GM18517 (cell line): Measurements from ENCODE around the gene SMYD3.
"Not testable (repeated sequence)": the region's sequence is repeated elsewhere in the genome, so short reads cannot be mapped to it uniquely, and the experiment has no call there.

Source experiments
- ATAC-seq: cut with Tn5 transposase; IDR thresholded peaks from one replicate; pipeline ENCODE4 v1.9.1; 2021; ENCODE audit warnings: mild to moderate bottlenecking, moderate library complexity; ENCODE audit not compliant: unreplicated experiment

The SMYD3 gene

GRCh38 chr1:246080031-246080430 lies 427.0 kb downstream of the SMYD3 start:
- no peak for ATAC-seq

DNA sequence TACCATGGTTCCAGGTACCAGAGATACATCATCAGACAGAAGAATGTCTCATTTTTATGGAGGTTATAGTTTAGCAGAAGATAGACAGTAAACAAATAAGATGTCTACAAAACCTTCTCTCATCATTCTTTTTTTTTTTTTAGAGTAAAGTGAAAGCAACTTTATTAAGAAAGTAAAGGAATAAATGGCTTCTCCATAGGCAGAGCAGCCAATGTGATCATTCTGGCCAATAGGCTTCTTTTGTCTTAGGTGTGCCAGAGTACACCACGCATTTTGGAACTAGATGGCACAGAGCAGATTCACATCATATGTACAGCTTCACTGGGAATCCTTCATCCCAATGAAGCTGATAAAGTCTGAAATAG lies 428.2 kb downstream of the SMYD3 start:
- ATAC-seq: no peak

DNA sequence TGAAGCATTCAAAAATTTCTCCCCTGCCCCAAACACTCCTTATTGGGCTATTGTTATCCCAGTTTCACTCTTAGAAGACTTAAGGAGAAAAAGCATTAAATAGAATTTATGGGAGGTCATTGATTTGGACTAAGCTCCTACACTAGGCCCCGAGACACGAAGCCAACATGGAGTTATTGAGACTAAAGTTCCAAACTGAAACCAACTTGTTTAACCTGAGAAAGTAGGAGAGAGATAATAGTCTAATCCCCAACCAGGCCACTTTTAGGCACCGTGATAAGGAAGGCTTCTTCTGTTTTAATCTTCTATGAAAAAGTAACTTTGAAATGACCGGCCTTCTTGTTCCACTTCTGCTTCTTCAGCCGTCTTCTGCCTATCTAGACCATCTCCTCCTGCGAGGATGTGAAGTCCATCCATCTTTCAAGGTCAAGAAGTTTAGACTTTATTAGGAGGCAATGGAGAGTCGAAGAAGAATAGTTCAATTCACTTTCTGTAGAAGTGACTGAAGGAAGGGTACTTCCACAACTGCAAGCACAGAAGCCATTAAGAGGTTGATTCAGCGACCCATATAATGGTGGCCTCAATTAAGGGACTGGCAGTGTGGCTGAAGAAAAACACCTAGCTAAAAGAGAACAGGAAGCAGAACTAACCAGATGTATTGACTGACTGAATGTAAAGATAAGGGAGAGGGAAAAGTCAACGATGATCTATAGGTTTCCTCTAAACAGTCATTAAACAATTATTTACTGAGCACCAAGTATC lies 428.8 kb downstream of the SMYD3 start:
- ATAC-seq: no peak

GRCh38 chr1:246077476-246077875 lies 429.6 kb downstream of the SMYD3 start:
- ATAC-seq: no peak

GRCh38 chr1:246074421-246074820 lies 432.7 kb downstream of the SMYD3 start:
- no peak for ATAC-seq

DNA sequence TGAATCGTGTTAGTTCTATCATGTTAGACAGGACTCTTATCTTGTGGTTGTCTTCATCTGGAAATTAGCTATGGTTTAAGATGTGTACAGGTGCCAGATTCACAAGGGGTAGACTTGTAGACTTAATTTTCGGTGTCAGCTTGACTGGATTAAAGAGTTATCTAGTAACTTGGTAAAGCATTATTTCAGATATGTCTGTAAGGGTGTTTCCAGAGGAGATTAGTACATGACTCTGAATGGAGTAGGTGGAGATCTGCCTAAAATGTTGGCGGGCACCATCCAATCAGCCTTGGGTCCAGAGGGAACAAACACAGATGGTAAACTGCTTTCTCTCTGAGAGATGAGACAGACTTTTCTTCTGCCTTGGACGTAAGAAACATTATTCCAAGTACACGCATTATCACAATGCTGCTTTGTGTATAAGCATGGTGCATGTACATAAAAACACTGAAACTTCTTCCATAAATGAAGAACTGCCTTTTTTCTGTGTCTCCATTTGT lies 434.6 kb downstream of the SMYD3 start:
- no peak for ATAC-seq

DNA sequence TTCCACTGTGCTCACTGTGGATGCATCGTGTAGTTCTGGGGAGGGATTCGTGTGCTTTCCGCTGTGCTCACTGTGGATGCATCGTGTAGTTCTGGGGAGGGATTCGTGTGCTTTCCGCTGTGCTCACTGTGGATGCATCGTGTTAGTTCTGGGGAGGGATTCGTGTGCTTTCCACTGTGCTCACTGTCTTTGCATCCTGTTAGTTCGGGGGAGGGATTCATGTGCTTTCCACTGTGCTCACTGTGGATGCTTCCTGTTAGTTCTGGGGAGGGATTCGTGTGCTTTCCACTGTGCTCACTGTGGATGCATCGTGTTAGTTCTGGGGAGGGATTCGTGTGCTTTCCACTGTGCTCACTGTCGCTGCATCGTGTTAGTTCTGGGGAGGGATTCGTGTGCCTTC lies 435.1 kb downstream of the SMYD3 start:
- not testable (repeated sequence) for ATAC-seq

GRCh38 chr1:246071561-246071960 lies 435.5 kb downstream of the SMYD3 start:
- ATAC-seq: not testable (repeated sequence)

- ATAC-seq: no peak
Measured at GRCh38 chr1:246069581-246069980, 437.5 kb downstream of the SMYD3 start.

- ATAC-seq: no peak
Measured at GRCh38 chr1:246068619-246069509, 438.2 kb downstream of the SMYD3 start.

- ATAC-seq: no peak
Measured at GRCh38 chr1:246068217-246068512, 438.9 kb downstream of the SMYD3 start.

DNA sequence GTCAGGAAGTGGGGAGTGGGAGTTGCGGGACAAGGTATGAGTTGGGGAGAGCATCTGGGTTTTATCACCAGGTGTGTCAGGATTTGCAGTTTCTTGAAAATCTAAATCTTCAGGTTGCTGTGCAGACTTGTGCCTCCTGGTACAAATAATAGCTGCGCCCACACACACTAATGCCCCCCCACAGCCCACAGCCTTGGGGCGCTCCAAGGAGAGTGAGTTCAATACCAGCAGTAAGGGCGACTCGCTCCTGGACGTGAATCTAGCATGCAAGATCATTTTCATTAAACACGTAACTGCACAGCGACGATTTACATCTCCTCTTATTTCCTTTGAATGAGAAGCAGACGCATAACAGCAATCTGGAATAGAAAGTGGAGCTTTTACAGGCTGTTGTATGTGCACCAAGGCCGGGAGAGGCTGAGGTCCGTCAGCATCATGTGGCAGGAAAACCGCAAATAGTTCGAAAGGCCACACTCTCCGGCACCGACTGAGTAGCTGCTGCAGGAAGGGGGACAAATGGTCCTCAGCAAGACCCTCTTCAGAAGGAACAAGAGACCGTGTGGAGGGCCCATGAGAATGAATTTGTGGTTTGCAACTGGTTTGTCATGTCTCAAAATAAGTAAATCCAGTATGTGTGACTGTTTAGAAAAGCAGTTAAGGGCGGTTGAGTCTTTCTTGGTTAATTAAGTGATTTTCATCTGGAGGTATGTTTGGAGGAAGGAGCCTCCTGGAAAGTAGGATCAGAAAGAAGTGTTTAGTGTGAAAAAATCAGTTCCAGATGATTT lies 439.5 kb downstream of the SMYD3 start:
- ATAC-seq: no peak

GRCh38 chr1:246066573-246066972 lies 440.5 kb downstream of the SMYD3 start:
- no peak for ATAC-seq

DNA sequence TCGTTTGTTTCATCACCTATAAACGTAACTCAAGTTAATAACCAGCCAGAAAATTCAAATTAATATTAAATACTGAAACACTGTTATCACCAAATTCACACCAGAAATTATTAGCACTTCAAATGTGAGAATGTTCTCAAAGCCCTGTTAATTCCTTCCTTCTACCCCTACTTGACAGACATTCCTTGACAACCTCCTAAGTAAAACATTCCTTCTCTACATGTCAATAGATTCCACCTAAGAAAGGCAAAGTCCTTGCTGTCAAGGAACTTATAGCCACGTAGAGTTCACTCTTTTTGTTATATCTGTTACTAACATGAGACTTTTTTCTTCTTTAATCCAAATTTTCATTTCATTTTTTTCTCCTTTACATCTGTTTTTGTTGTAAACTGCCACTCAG lies 441.5 kb downstream of the SMYD3 start:
- ATAC-seq: no peak

DNA sequence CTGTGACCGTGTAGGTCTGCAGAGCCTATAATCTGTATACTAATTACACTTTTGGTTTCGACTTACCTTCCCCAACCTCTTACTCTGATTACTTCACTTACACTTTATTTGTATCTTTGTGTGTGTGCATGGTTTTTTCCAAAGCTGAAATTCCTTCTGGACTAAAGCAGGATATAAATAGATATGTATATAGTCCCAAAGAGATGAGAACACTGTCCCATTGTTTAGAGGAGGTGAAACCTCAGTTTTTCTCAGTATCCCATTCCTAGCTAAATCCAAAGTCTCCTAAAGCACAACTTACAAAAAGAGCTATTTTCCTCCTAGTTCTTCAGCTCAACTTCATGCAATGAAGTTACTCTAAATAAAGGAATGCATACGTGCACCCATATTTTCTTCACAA lies 442.2 kb downstream of the SMYD3 start:
- ATAC-seq: no peak

- no peak for ATAC-seq
Measured at GRCh38 chr1:246063013-246063616, 444.0 kb downstream of the SMYD3 start.

DNA sequence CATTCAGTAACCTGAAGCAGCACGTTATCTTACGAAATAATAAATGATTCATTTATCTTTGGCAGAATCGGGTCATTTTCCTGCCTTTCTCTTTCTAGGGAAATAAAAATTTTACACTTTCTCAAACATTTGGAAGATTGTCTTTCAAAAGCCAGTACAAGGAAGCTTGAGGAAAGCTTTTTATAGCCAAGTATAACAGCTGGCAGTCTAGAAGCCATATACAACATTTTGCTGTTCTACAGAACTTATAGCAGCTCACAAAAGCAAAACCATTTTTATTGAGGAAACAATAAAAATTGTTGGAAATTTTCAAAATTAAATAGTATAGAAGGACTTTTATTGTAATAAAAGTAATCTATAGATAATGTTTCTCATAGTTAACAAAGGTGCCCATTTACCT lies 448.6 kb downstream of the SMYD3 start:
- ATAC-seq: no peak

DNA sequence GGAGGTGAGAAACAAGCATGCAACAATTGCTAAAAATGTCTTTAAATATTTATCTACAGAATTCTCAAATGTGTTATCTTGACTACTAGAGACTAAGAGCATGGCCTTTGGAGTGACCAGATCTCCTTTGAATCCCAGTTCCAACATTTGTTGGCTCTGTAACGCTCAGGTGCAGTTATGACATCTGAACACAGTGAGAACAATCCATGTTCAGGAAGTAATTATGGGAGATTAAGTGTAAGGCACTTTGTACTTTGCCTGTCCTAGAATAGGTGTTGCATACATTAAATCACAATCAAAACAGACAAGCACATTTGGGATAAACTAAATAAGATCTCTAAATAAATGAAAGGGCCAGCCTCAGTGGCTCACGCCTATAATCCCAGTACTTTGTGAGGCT lies 454.5 kb downstream of the SMYD3 start:
- no peak for ATAC-seq

GRCh38 chr1:246051909-246052518 lies 455.1 kb downstream of the SMYD3 start:
- no peak for ATAC-seq

DNA sequence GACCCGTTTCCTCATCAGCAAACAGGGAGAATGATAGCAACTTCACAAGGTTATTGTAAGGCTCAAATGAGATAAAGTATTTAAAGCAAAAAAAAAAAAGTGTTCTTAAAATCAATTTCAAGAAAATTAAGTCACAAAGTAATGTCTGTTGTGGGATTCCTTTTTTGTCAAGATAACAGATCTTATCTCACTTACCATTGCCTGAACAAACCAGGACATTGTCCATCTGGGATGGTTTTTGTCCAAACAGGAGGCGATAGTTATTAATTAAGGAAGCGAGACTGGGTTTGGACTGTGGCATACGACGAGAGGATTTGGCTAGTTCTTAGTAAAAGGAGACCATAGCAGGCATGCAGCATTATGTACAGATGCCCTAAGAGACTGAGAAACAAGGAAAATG lies 458.4 kb downstream of the SMYD3 start:
- ATAC-seq: no peak

DNA sequence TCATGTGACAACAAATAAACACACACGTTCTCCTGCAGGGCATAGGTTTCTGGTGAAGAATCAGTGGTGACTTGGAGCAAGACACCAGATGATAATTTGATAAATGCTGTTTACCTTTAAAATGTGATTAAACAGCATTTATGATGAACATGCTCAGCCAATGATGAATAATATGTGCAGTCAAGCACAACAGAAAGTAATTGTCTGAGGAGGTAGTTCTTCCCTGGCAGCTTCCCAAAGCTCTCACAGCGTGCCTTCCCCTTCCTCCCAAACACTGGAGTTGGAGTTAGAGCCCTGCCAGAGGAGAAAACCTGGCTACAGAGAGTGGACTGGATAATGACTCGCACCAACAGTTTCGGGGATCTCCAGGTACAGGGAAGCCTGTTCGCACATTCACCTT lies 463.5 kb downstream of the SMYD3 start:
- no peak for ATAC-seq
